Measurements from ENCODE around the gene TMA7.
"Not testable (repeated sequence)": the region's sequence is repeated elsewhere in the genome, so short reads cannot be mapped to it uniquely, and the experiment has no call there.

TMA7 gene

GRCh38 chr3:48436477-48436787, 3.6 kb upstream of the TMA7 start:
- no peak for DNase-seq (ENCODE audit: low read depth)

GRCh38 chr3:48436855-48437254, 3.2 kb upstream of the TMA7 start:
- DNase-seq (ENCODE audit: low read depth), result no peak

GRCh38 chr3:48437812-48438211, 2.2 kb upstream of the TMA7 start:
- no peak for DNase-seq (ENCODE audit: low read depth)

GRCh38 chr3:48440590-48440958, 517 bp downstream of the TMA7 start:
- no peak for DNase-seq (ENCODE audit: low read depth)

GRCh38 chr3:48441940-48442339, 1.9 kb downstream of the TMA7 start:
- no peak for DNase-seq (ENCODE audit: low read depth)

GRCh38 chr3:48445277-48445882, 5.3 kb downstream of the TMA7 start:
- DNase-seq (ENCODE audit: low read depth), result no peak

- DNase-seq (ENCODE audit: low read depth), result no peak
These were observed 6.0 kb downstream of the TMA7 start for GRCh38 chr3:48446043-48446424.

- DNase-seq (ENCODE audit: low read depth), result no peak
These were observed 6.6 kb downstream of the TMA7 start, which contains the start of gene ATRIP for GRCh38 chr3:48446425-48447193. Gene ATRIP, plus strand, starts transcription at chr3:48446737. Its CDS starts 109 bp downstream, at chr3:48446846.

GRCh38 chr3:48451270-48451669, 11.2 kb downstream of the TMA7 start:
- DNase-seq (ENCODE audit: low read depth), result no peak

GRCh38 chr3:48456456-48456855, 16.4 kb downstream of the TMA7 start:
- no peak for DNase-seq (ENCODE audit: low read depth)

- DNase-seq (ENCODE audit: low read depth), result no peak
These were observed 19.3 kb downstream of the TMA7 start for GRCh38 chr3:48459331-48459730.

GRCh38 chr3:48459773-48460516, 19.9 kb downstream of the TMA7 start:
- no peak for DNase-seq (ENCODE audit: low read depth)

GRCh38 chr3:48460517-48460902, 20.5 kb downstream of the TMA7 start:
- DNase-seq (ENCODE audit: low read depth), result no peak

GRCh38 chr3:48461767-48462166, 21.7 kb downstream of the TMA7 start:
- not testable (repeated sequence) for DNase-seq (ENCODE audit: low read depth)

- no peak for DNase-seq (ENCODE audit: low read depth)
These were observed 23.6 kb downstream of the TMA7 start for GRCh38 chr3:48463703-48464102.

GRCh38 chr3:48464713-48465221, 24.7 kb downstream of the TMA7 start:
- DNase-seq (ENCODE audit: low read depth), result no peak

- DNase-seq (ENCODE audit: low read depth), result no peak
These were observed 25.1 kb downstream of the TMA7 start for GRCh38 chr3:48465237-48465530.

GRCh38 chr3:48465531-48466378, 25.7 kb downstream of the TMA7 start:
- peak; percentile 98 for DNase-seq (ENCODE audit: low read depth)

- no peak for DNase-seq (ENCODE audit: low read depth)
These were observed 26.5 kb downstream of the TMA7 start for GRCh38 chr3:48466386-48467109.

GRCh38 chr3:48467110-48467454, 27.0 kb downstream of the TMA7 start:
- no peak for DNase-seq (ENCODE audit: low read depth)

- no peak for DNase-seq (ENCODE audit: low read depth)
These were observed 27.6 kb downstream of the TMA7 start for GRCh38 chr3:48467473-48468267.
